SU-DHL-6 (cell line): ENCODE results near the gene MPZL3.

Experiments
- CTCF ChIP-seq: fragments of 200-600 bp; sonication (generic); IDR thresholded peaks from one replicate; pipeline ENCODE4 v1.5.1; 2017; ENCODE audit warnings: antibody characterized with exemption, mild to moderate bottlenecking, low read length, moderate library complexity; ENCODE audit not compliant: insufficient read depth, poor library complexity, severe bottlenecking
- EZH2phosphoT487 ChIP-seq: fragments of 200-600 bp; sonication (generic), shearing (Covaris generic); conservative IDR thresholded peaks from 2 replicates; pipeline ENCODE4 v1.6.1; 2018; ENCODE audit warnings: mild to moderate bottlenecking, antibody characterized with exemption, low read length, moderate library complexity, mixed read lengths

GRCh38 chr11:118241764-118242098 lies 10.4 kb downstream of the MPZL3 start:
- TF ChIP-seq CTCF (no peak), EZH2phosphoT487 (no peak)
